Aorta (tissue), 5 donors: ENCODE results near the gene MYH11. TPM values are rescaled to one million over a fixed set of nuclear protein-coding genes. Genes with fewer than 3 reads are reported as not detected.

Experiments used
- ATAC-seq: fragments of 200-7000 bp; cut with Tn5 transposase; one replicate; pipeline ENCODE4 v1.9.1; 2022; ENCODE audit warnings: moderate library complexity; ENCODE audit not compliant: low FRiP score
- DNase-seq, 2 donors: peaks; one replicate each; pipeline ENCODE4 v3.0.0-alpha.2; 2020
- H3K27ac ChIP-seq, 2 donors: one replicate each; pipeline ENCODE4 v1.5.1; 2013; ENCODE audit warnings: low read length in 2 of 2, mild to moderate bottlenecking in 2 of 2, moderate library complexity in 2 of 2, control low read depth in 1 of 2, inconsistent platforms in 1 of 2, low read depth in 1 of 2
- H3K27me3 ChIP-seq, 2 donors: one replicate each; pipeline ENCODE4 v1.6.1; 2013; ENCODE audit warnings: control low read depth in 1 of 2, low read length in 1 of 2, mild to moderate bottlenecking in 1 of 2, moderate library complexity in 1 of 2; ENCODE audit not compliant: insufficient read depth in 2 of 2, control insufficient read depth in 1 of 2
- H3K36me3 ChIP-seq, 2 donors: one replicate each; pipeline ENCODE4 v1.6.1; 2013; ENCODE audit warnings: control low read depth in 1 of 2, low read length in 1 of 2, mild to moderate bottlenecking in 1 of 2; ENCODE audit not compliant: insufficient read depth in 2 of 2, control insufficient read depth in 1 of 2
- H3K4me1 ChIP-seq, 2 donors: one replicate each; pipeline ENCODE4 v1.6.1; 2013; ENCODE audit warnings: low read length in 2 of 2, control low read depth in 1 of 2, mild to moderate bottlenecking in 1 of 2, moderate library complexity in 1 of 2; ENCODE audit not compliant: insufficient read depth in 2 of 2, control insufficient read depth in 1 of 2
- H3K4me3 ChIP-seq, 2 donors: one replicate each; pipeline ENCODE4 v1.5.1; 2013; ENCODE audit warnings: low read length in 2 of 2, control low read depth in 1 of 2, mild to moderate bottlenecking in 1 of 2
- H3K9me3 ChIP-seq: one replicate; pipeline ENCODE4 v1.6.1; 2013; ENCODE audit warnings: mild to moderate bottlenecking, low read length; ENCODE audit not compliant: control insufficient read depth
- WGBS, 2 donors: extraction: QIAGEN DNeasy Blood & Tissue Kit; methylation state at CpG; one replicate each; pipeline ENCODE4 v1.1.7; 2013; 5-methylcytosine and 5-hydroxymethylcytosine counted together
- intact Hi-C, 2 donors: fragments of 100-400 bp; cut with DNase I; formaldehyde crosslinking; loops; one replicate each; pipeline versions ENCODE4 v1.14.2 to v1.15.0; 2022
- polyA plus RNA-seq, 2 donors: library from polyadenylated mRNA; stranded (reverse); fragments of 200-250 nt; gene quantifications; one replicate each; pipeline ENCODE4 v1.2.3, GENCODE V29; 2013
- total RNA-seq, 2 donors: library from RNA; stranded (reverse); fragmentation: NEBNext Ultra II Directional; extraction: Animal tissue kit (Norgen Biotek cat#: 25700); gene quantifications; one replicate each; pipeline ENCODE4 v1.2.1, GENCODE V29; 2021
- donor health status: healthy with polysubstance abuse.
- donor health status: Bipolar disorder and iron deficiency.
- donor health status: DM: no; HTN: no; CAD: no.
- donor health status: DM: no; HTN: no; CAD: no.
- donor health status: DM: yes; HTN: yes; CAD: no.

Gene MYH11
- total and polyA plus RNA-seq, 4 donors, result 631 to 2,053 (median 1,169) TPM

GRCh38 chr16:15830832-15831451 lies 25.9 kb downstream of the MYH11 start:
- 33 to 37% methylated on average over 6 of the region's 6 CpGs for WGBS, 2 donors
- no peak for ATAC-seq
- no peaks in the 10 kb centered on the region for H3K27me3 ChIP-seq
- peaks cover 0 to 6% of the 10 kb centered on the region in 2 donors for H3K4me1 ChIP-seq
- no peak for DNase-seq
- H3K27ac ChIP-seq, result peak overlapping the region; percentile 11 to 89
- no peak overlapping the region for H3K4me3 ChIP-seq
- peaks cover 0 to 10% of the 10 kb centered on the region in 2 donors for H3K36me3 ChIP-seq
- H3K9me3 ChIP-seq, result no peaks in the 10 kb centered on the region
- intact Hi-C loops, result no loop called here

- peak; percentile 89 for DNase-seq
- H3K4me1 ChIP-seq, result peaks cover 0 to 9% of the 10 kb centered on the region in 2 donors
- H3K4me3 ChIP-seq, result no peak overlapping the region
- H3K36me3 ChIP-seq, result peaks cover 0 to 10% of the 10 kb centered on the region in 2 donors
- ATAC-seq, result peak; percentile 84
- intact Hi-C loops, result no loop called here
- H3K27me3 ChIP-seq, result no peaks in the 10 kb centered on the region
- WGBS, 2 donors, result 1 to 2% methylated on average over 9 of the region's 9 CpGs
- H3K9me3 ChIP-seq, result no peaks in the 10 kb centered on the region
- peak overlapping the region; percentile 34 to 85 for H3K27ac ChIP-seq
Measured at GRCh38 chr16:15829460-15829859, 27.4 kb downstream of the MYH11 start.

GRCh38 chr16:15827709-15828343 lies 29.0 kb downstream of the MYH11 start:
- WGBS, 2 donors, result 71% methylated on average over 11 of the region's 11 CpGs
- peak overlapping the region; percentile 34 to 92 for H3K27ac ChIP-seq
- no peaks in the 10 kb centered on the region for H3K27me3 ChIP-seq
- H3K9me3 ChIP-seq, result no peaks in the 10 kb centered on the region
- peaks cover 0 to 7% of the 10 kb centered on the region in 2 donors for H3K4me1 ChIP-seq
- no peak for ATAC-seq
- DNase-seq, result no peak
- H3K4me3 ChIP-seq, result no peak overlapping the region
- H3K36me3 ChIP-seq, result peaks cover 0 to 7% of the 10 kb centered on the region in 2 donors
- intact Hi-C loops, result no loop called here

GRCh38 chr16:15827299-15827698 lies 29.5 kb downstream of the MYH11 start:
- peak overlapping the region; percentile 29 to 92 for H3K27ac ChIP-seq
- DNase-seq (no peak), ATAC-seq (no peak)
- no peaks in the 10 kb centered on the region for H3K9me3 ChIP-seq
- peaks cover 0 to 7% of the 10 kb centered on the region in 2 donors for H3K36me3 ChIP-seq
- H3K4me1 ChIP-seq, result peaks cover 0 to 7% of the 10 kb centered on the region in 2 donors
- 55 to 73% methylated on average over 7 of the region's 7 CpGs for WGBS, 2 donors
- H3K4me3 ChIP-seq, result no peak overlapping the region
- intact Hi-C loops, result no loop called here
- H3K27me3 ChIP-seq, result no peaks in the 10 kb centered on the region

DNA sequence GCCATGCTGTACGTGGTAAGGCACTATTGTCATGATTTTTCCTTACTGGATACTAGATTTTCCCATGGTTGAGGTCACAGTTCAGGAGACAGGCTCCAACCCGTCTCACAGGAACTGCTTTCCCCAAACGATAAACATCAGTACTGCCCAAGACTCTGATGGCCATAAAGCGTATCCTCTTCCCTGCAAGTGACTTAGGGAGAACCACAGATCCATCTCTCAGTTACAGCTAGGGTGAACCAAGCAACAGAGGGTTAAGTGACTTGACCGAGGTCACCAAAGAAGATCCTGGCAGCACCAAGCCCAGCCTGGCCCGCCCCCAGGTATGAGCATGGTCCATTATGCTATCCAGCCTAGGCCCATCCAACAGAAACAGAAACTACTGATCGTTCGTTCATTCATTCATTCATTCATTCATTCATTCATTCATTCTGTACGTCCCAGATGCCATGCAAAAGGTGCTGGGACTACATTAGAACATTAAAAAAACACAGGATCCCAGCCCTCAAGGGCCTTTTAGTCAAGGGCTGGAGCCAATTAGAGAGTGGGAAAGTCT lies 31.0 kb downstream of the MYH11 start:
- no peak overlapping the region for H3K4me3 ChIP-seq

DNA sequence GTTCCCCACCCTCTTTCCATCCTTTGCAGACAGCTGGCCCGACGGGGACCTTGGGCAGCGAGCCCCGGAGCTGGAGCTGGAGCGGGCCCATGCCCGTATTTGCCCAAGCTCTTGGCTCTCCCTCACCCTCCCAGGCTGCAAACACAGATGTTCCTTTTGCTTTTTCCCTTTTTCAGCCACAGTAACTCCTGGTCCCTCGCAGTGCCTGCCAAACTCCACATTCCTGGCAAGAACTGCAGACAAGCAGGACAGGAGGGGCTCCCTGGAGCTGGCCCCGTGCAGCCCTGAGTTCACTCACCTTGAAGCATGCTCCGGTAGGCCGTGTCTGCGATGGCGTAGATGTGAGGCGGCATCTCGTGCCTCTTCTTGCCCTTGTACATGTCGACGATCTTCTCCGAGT lies 33.9 kb downstream of the MYH11 start:
- H3K27ac ChIP-seq, result peak overlapping the region; percentile 57 to 67
- DNase-seq (peak; percentile 87 to 89), ATAC-seq (peak; percentile 79)
- no peak overlapping the region for H3K4me3 ChIP-seq
- no peaks in the 10 kb centered on the region for H3K27me3 ChIP-seq
- H3K4me1 ChIP-seq, result peaks cover 0 to 3% of the 10 kb centered on the region in 2 donors
- peaks cover 10% of the 10 kb centered on the region in 2 donors for H3K36me3 ChIP-seq
- 2 to 8% methylated on average over 17 of the region's 17 CpGs for WGBS, 2 donors
- intact Hi-C loops, result loop anchor here in 1 of 2 donors (5.0 kb wide), 1 partner anchor 51 kb away; no protein-coding TSS in a partner anchor
- no peaks in the 10 kb centered on the region for H3K9me3 ChIP-seq

More for the DNA sequence above, 31.0 kb downstream of the MYH11 start:
- no peak for ATAC-seq
- H3K27ac ChIP-seq, result peak overlapping the region; percentile 6 to 70
- H3K4me1 ChIP-seq, result peaks cover 0 to 7% of the 10 kb centered on the region in 2 donors
- no peaks in the 10 kb centered on the region for H3K9me3 ChIP-seq
- H3K27me3 ChIP-seq, result no peaks in the 10 kb centered on the region
- intact Hi-C loops, result no loop called here
- H3K36me3 ChIP-seq, result peaks cover 0 to 5% of the 10 kb centered on the region in 2 donors
- peak in 1 of 2 donors; percentile 49 for DNase-seq
- WGBS, 2 donors, result 10 to 17% methylated on average over 9 of the region's 9 CpGs

GRCh38 chr16:15820837-15821236 lies 36.0 kb downstream of the MYH11 start:
- Histone ChIP-seq H3K9me3 (no peaks in the 10 kb centered on the region), H3K36me3 (peaks cover 9 to 13% of the 10 kb centered on the region in 2 donors), H3K27me3 (no peaks in the 10 kb centered on the region), H3K4me1 (peaks cover 0 to 3% of the 10 kb centered on the region in 2 donors), H3K27ac (peak overlapping the region; percentile 16 to 83), H3K4me3 (no peak overlapping the region)
- DNase-seq, result no peak
- intact Hi-C loops, result loop anchor here in 1 of 2 donors (5.0 kb wide), 1 partner anchor 49 kb away; no protein-coding TSS in a partner anchor
- WGBS, 2 donors, result 52 to 55% methylated on average over 7 of the region's 7 CpGs
- no peak for ATAC-seq

DNA sequence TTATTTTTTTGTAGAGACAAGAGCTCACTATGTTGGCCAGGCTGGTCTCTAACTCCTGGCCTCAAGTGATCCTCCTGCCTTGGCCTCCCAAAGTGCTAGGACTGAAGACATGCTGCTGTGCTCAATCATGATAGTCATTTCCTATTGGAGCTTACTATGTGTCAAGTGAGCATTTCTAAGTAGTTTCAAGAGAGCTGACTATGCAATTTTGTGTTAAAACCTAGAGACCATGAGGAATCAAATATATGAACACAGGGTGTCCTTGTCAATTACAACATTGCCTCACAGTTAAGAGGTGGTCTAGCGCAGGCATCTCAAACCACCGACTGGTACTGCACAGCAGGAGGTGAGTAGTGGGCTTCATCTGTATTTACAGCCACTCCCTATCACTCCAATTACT lies 37.8 kb downstream of the MYH11 start:
- ATAC-seq, result no peak
- Histone ChIP-seq H3K4me1 (no peaks in the 10 kb centered on the region), H3K9me3 (no peaks in the 10 kb centered on the region), H3K4me3 (no peak overlapping the region), H3K27ac (peak overlapping the region in 1 of 2 donors; percentile 20), H3K36me3 (peaks cover 9 to 13% of the 10 kb centered on the region in 2 donors), H3K27me3 (no peaks in the 10 kb centered on the region)
- WGBS, 2 donors, result 84 to 87% methylated on average over 2 of the region's 2 CpGs
- DNase-seq, result peak in 1 of 2 donors; percentile 11
- intact Hi-C loops, result no loop called here
